ENCODE measurements around the gene ADGRG6. TPM values are rescaled to one million over a fixed set of nuclear protein-coding genes. Genes with fewer than 3 reads are reported as not detected.

ADGRG6 gene
- polyA plus RNA-seq, 1 of the 3 experiments (the other 2 are of a cell fraction): 61.5 TPM

GRCh38 chr6:142374965-142375733 lies 73.3 kb downstream of the ADGRG6 start (continued):
- TF ChIP-seq TAF1 (IDR thresholded peaks at IDR 0.05; ENCODE audit: borderline replicate concordance, low read depth, low read length): no peak; the same call in 1 of the 2 replicates
- TF ChIP-seq SMC3 (IDR thresholded peaks at IDR 0.05; ENCODE audit: low read depth, low read length): no peak
- TF ChIP-seq, protein P1, sequence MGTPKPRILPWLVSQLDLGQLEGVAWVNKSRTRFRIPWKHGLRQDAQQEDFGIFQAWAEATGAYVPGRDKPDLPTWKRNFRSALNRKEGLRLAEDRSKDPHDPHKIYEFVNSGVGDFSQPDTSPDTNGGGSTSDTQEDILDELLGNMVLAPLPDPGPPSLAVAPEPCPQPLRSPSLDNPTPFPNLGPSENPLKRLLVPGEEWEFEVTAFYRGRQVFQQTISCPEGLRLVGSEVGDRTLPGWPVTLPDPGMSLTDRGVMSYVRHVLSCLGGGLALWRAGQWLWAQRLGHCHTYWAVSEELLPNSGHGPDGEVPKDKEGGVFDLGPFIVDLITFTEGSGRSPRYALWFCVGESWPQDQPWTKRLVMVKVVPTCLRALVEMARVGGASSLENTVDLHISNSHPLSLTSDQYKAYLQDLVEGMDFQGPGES (IDR thresholded peaks at IDR 0.05; ENCODE audit: low read depth, low read length): no peak
- TF ChIP-seq, protein P2, sequence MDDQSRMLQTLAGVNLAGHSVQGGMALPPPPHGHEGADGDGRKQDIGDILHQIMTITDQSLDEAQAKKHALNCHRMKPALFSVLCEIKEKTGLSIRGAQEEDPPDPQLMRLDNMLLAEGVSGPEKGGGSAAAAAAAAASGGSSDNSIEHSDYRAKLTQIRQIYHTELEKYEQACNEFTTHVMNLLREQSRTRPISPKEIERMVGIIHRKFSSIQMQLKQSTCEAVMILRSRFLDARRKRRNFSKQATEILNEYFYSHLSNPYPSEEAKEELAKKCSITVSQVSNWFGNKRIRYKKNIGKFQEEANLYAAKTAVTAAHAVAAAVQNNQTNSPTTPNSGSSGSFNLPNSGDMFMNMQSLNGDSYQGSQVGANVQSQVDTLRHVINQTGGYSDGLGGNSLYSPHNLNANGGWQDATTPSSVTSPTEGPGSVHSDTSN (IDR thresholded peaks at IDR 0.05): peak; percentile 97
- peak; percentile 81 to 100 for TF ChIP-seq EP300 (IDR thresholded peaks at IDR 0.05; ENCODE audit: borderline replicate concordance in 1 of 2, low read depth in 1 of 2, low read length in 1 of 2)
- peak; percentile 56; the same call in 1 of the 2 replicates for TF ChIP-seq REST (IDR thresholded peaks at IDR 0.05; ENCODE audit: low read depth, low read length)
- TF ChIP-seq GABPA (IDR thresholded peaks at IDR 0.05; ENCODE audit: low read depth): no peak; the same call in 1 of the 2 replicates
- no peak for TF ChIP-seq EZH2phosphoT487 (IDR thresholded peaks at IDR 0.05; ENCODE audit: borderline replicate concordance, low read depth)
- TF ChIP-seq, protein P3, sequence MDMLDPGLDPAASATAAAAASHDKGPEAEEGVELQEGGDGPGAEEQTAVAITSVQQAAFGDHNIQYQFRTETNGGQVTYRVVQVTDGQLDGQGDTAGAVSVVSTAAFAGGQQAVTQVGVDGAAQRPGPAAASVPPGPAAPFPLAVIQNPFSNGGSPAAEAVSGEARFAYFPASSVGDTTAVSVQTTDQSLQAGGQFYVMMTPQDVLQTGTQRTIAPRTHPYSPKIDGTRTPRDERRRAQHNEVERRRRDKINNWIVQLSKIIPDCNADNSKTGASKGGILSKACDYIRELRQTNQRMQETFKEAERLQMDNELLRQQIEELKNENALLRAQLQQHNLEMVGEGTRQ (IDR thresholded peaks at IDR 0.05; ENCODE audit: borderline replicate concordance, low read depth, low read length): no peak

- 39% methylated on average over 2 of the region's 2 CpGs for WGBS (ENCODE audit: low lambda C conversion rate)
- peaks cover 79% of the 10 kb centered on the region for H3K79me2 ChIP-seq (ENCODE audit: insufficient read depth)
- H3K9me3 ChIP-seq: no peaks in the 10 kb centered on the region
- no peak overlapping the region for H3K4me3 ChIP-seq (ENCODE audit: low read depth in 2 of 2, low read length in 1 of 2)
- peaks cover 7% of the 10 kb centered on the region in 2 experiments for H3K36me3 ChIP-seq (replicated peaks in 1 of 2; ENCODE audit: control insufficient read depth in 1 of 2, insufficient read depth in 2 of 2, low read length in 1 of 2)
- peak overlapping the region; percentile 69; the same call in 1 of the 2 replicates for H3K9ac ChIP-seq
- POLR2A ChIA-PET: no interaction called here
- no peak overlapping the region for H2AFZ ChIP-seq (ENCODE audit: low read depth)
- no peak for TF ChIP-seq RAD21 (IDR thresholded peaks at IDR 0.05; ENCODE audit: low read length)
- no peak for TF ChIP-seq CHD2 (IDR thresholded peaks at IDR 0.05; ENCODE audit: low read length, partially characterized antibody)
- no peaks in the 10 kb centered on the region for H4K20me1 ChIP-seq (ENCODE audit: insufficient read depth)
- H3F3A ChIP-seq (replicated peaks; ENCODE audit: insufficient read depth): peaks cover 67% of the 10 kb centered on the region
- peaks cover 0 to 32% of the 10 kb centered on the region in 2 experiments; a peak in 3 of 4 replicates for H3K4me1 ChIP-seq (ENCODE audit: control insufficient read depth in 1 of 2, insufficient read depth in 2 of 2, low read depth in 1 of 2, low read length in 1 of 2)
- no peaks in the 10 kb centered on the region for H3K27me3 ChIP-seq (ENCODE audit: insufficient read depth)
- no peaks in the 10 kb centered on the region for H3K9me2 ChIP-seq
- H3K27ac ChIP-seq (ENCODE audit: low read depth in 2 of 2, low read length in 1 of 2): peak overlapping the region; percentile 93 to 99; a peak in 3 of 4 replicates
- no peak overlapping the region; the same call in 1 of the 2 replicates for H3K4me2 ChIP-seq
- CTCF ChIA-PET: interaction anchor here (1.0 kb wide), 1 partner anchor 230 kb away, joined by 3 read pairs; no protein-coding TSS in a partner anchor
- no peak for DNase-seq
Measured at GRCh38 chr6:142376115-142376514, 74.3 kb downstream of the ADGRG6 start.
